Measurements from ENCODE around the gene PLA2G4B. TPM values are rescaled to one million over a fixed set of nuclear protein-coding genes. Genes with fewer than 3 reads are reported as not detected.
A peak's percentile ranks its signal among the peaks of the same experiment; 100 is the strongest.

The PLA2G4B gene
- total RNA-seq, 4 donors from 2014 or later = 62.0 to 90.3 (median 86.5) TPM

DNA sequence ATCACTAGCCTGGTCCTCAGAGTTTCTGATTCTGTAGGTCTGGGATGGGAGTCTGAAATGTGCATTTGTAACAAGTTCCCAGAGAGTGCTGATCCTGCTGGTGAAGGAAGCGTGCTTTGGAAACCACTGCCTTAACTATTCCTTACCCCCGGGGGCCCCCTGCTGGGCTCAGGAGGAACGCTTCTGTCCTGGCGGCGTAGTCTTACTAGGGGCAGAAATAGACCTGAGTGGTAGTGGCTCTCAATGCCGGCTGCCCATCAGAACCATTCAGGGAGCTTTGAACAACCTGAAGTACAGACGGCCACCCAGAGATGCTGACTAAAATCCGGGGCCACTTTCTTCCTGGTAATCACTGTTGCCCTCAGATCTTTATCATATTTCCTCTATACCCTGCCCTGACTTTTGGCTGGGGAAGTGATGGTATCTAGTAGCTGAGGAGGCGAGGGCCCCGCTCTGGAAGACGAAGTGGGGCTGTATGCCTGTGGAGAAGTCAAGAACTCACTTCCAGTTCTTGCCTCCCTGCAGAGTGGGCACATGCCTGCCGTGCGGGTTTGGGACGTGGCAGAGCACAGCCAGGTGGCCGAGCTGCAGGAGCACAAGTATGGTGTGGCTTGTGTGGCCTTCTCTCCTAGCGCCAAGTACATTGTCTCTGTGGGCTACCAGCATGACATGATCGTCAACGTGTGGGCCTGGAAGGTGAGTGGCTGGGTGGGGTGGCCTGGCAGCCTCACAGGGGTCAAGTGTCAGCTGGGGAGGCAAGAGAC, 27.0 kb upstream of the PLA2G4B start:
- H3K4me3 ChIP-seq (ENCODE audit: low read depth, poor library complexity, severe bottlenecking) = no peak overlapping the region
- intact Hi-C loops (cut with DNase I; ENCODE audit: low total_unique reads) = loop anchor here (5.0 kb wide), 1 partner anchor 39 kb away; the partner anchor contains the start of gene MAPKBP1
- 48 to 53% methylated on average over 18 of the region's 18 CpGs for WGBS, 2 donors
- TF ChIP-seq POLR2A (IDR thresholded peaks at IDR 0.05) = no peak
- TF ChIP-seq, protein P1, sequence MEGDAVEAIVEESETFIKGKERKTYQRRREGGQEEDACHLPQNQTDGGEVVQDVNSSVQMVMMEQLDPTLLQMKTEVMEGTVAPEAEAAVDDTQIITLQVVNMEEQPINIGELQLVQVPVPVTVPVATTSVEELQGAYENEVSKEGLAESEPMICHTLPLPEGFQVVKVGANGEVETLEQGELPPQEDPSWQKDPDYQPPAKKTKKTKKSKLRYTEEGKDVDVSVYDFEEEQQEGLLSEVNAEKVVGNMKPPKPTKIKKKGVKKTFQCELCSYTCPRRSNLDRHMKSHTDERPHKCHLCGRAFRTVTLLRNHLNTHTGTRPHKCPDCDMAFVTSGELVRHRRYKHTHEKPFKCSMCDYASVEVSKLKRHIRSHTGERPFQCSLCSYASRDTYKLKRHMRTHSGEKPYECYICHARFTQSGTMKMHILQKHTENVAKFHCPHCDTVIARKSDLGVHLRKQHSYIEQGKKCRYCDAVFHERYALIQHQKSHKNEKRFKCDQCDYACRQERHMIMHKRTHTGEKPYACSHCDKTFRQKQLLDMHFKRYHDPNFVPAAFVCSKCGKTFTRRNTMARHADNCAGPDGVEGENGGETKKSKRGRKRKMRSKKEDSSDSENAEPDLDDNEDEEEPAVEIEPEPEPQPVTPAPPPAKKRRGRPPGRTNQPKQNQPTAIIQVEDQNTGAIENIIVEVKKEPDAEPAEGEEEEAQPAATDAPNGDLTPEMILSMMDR (IDR thresholded peaks at IDR 0.05) = peak in 1 of 3 donors; percentile 67
- DNase-seq (ENCODE audit: low spot score in 2 of 2) = peak; percentile 84 to 97

DNA sequence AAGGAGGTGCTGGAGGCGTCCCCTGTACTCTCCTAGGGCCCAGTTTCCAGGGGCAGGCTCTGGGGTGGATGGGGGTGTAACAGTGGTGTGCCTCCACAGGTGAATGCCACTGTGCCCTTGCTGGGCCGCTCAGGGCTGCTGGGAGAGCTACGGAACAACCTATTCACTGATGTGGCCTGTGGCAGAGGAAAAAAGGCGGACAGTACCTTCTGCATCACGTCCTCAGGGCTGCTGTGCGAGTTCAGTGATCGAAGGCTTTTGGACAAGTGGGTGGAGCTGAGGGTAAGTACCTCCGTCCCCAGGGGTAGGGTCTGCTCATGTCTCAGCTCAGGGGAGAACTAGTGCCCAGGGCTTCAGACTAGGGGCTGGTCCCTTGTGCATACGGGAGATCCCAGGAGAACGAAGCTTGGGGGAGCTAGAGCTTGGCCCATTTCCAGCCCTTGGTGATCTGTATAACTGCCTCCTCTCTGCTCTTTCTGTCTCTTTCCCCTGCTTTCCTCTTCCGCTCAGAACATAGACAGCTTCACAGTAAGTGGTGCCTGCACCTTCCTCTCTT, 25.7 kb upstream of the PLA2G4B start:
- no peak overlapping the region for H3K4me3 ChIP-seq (ENCODE audit: low read depth, poor library complexity, severe bottlenecking)
- 89 to 92% methylated on average over 11 of the region's 11 CpGs for WGBS, 2 donors
- TF ChIP-seq, protein P1 (IDR thresholded peaks at IDR 0.05) = no peak
- TF ChIP-seq POLR2A (IDR thresholded peaks at IDR 0.05) = no peak
- no peak for DNase-seq (ENCODE audit: low spot score in 2 of 2)
- intact Hi-C loops (cut with DNase I; ENCODE audit: low total_unique reads) = loop anchor here (5.0 kb wide), 1 partner anchor 41 kb away; the partner anchor contains the start of gene MAPKBP1

DNA sequence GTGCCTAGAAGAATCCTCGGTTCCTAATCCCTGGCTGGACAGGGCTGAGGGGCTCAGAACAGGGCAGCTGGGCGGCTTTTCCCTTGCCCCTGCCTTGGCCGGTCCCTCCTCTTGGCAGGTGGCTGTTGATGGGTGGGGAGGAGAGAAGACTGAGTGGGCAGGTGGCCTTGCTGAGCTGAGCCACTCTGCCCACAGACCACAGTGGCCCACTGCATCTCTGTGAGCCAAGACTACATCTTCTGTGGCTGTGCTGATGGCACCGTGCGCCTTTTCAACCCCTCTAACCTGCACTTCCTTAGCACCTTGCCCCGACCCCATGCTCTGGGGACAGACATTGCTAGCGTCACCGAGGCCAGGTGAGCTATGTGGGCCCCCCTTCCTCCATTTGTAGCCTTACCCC, 25.2 kb upstream of the PLA2G4B start:
- H3K4me3 ChIP-seq (ENCODE audit: low read depth, poor library complexity, severe bottlenecking) = no peak overlapping the region
- whole genome bisulfite sequencing, 2 donors = 93 to 96% methylated on average over 8 of the region's 8 CpGs
- intact Hi-C loops (cut with DNase I; ENCODE audit: low total_unique reads) = loop anchor here (5.0 kb wide), 1 partner anchor 41 kb away; the partner anchor contains the start of gene MAPKBP1
- TF ChIP-seq, protein P1 (IDR thresholded peaks at IDR 0.05) = no peak
- no peak for TF ChIP-seq POLR2A (IDR thresholded peaks at IDR 0.05)
- peak in 1 of 2 donors; percentile 79 for DNase-seq (ENCODE audit: low spot score in 2 of 2)

DNA sequence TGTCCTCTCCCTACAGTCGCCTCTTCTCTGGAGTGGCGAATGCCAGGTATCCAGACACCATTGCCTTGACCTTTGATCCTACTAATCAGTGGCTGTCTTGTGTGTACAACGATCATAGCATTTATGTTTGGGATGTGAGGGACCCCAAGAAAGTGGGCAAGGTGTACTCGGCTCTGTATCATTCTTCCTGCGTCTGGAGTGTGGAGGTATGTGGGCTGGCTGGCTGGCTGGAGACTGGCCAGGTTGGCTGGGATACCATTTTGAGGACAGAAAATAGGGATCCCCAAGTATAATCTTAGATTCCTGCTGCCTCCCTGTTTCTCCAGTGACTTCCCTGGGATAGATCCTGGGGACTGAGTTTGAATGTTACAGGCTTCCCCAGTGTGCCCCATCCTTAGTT, 24.1 kb upstream of the PLA2G4B start:
- 85 to 88% methylated on average over 5 of the region's 5 CpGs for WGBS, 2 donors
- H3K4me3 ChIP-seq (ENCODE audit: low read depth, poor library complexity, severe bottlenecking) = no peak overlapping the region
- TF ChIP-seq, protein P1 (IDR thresholded peaks at IDR 0.05) = no peak
- TF ChIP-seq POLR2A (IDR thresholded peaks at IDR 0.05) = no peak
- no peak for DNase-seq (ENCODE audit: low spot score in 2 of 2)
- intact Hi-C loops (cut with DNase I; ENCODE audit: low total_unique reads) = loop anchor here (5.0 kb wide), 1 partner anchor 42 kb away; the partner anchor contains the start of gene MAPKBP1

DNA sequence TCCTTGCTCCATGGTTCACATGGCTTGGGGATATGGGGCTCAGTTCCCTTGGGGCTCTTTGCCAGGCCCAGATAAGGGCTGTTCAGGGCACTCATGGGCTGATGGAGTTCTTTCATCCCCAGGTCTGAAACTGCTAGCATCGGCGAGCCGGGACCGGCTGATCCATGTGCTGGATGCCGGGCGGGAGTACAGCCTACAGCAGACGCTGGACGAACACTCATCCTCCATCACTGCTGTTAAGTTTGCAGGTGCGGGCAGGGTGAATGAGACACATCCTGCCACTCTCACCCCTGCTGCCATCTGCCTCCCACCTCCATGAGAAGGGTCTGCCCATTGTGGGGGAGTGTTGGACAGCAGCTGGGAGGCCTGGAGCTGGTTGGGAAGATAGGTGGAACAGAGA, 21.9 kb upstream of the PLA2G4B start:
- no peak for DNase-seq (ENCODE audit: low spot score in 2 of 2)
- TF ChIP-seq, protein P1 (IDR thresholded peaks at IDR 0.05) = no peak
- TF ChIP-seq POLR2A (IDR thresholded peaks at IDR 0.05) = no peak
- intact Hi-C loops (cut with DNase I; ENCODE audit: low total_unique reads) = no loop called here
- WGBS, 2 donors = 90 to 96% methylated on average over 7 of the region's 9 CpGs
- no peak overlapping the region for H3K4me3 ChIP-seq (ENCODE audit: low read depth, poor library complexity, severe bottlenecking)
